Measurements from ENCODE around the gene FTL.

FTL gene

GRCh38 chr19:48994035-48994386 is 28.9 kb downstream of the FTL start:
- H3K36me3 ChIP-seq (replicated peaks): peaks cover 9% of the 10 kb centered on the region
- no peaks in the 10 kb centered on the region for H3K9me3 ChIP-seq
- peak overlapping the region; percentile 72 for H3K4me3 ChIP-seq
- no peaks in the 10 kb centered on the region for H3K27me3 ChIP-seq (ENCODE audit: low read depth)
- H3K4me1 ChIP-seq: peaks cover 3% of the 10 kb centered on the region
- no peak for DNase-seq (ENCODE audit: low spot score in 2 of 2)
- in situ Hi-C loops (cut with MboI; ENCODE audit: low sequenced_read_pairs): no loop called here

DNA sequence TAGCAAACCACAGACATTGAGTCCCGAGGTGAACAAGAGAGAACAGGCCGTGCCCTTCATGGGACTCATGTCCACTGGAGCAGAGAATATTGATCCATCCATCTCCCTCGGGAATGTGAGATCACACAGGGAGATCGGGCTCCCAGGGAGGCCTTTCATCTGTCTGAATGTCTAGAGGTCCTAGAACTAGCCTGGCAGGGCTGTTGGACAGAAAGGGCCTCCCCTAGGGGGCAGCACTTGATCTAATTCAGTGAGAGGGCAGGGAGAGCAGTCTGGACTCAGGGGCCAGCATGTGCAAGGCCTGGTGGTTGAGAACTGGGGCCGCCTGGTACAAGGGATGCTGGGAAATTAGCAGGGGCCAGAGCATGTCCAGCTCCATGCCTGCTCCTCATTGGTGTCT is 32.9 kb downstream of the FTL start:
- Histone ChIP-seq H3K9me3 (no peaks in the 10 kb centered on the region), H3K36me3 (replicated peaks) (peaks cover 28% of the 10 kb centered on the region), H3K4me3 (no peak overlapping the region), H3K4me1 (peaks cover 3% of the 10 kb centered on the region), H3K27me3 (ENCODE audit: low read depth) (no peaks in the 10 kb centered on the region)
- in situ Hi-C loops (cut with MboI; ENCODE audit: low sequenced_read_pairs): no loop called here
- peak; percentile 78 to 88 for DNase-seq (ENCODE audit: low spot score in 2 of 2)

DNA sequence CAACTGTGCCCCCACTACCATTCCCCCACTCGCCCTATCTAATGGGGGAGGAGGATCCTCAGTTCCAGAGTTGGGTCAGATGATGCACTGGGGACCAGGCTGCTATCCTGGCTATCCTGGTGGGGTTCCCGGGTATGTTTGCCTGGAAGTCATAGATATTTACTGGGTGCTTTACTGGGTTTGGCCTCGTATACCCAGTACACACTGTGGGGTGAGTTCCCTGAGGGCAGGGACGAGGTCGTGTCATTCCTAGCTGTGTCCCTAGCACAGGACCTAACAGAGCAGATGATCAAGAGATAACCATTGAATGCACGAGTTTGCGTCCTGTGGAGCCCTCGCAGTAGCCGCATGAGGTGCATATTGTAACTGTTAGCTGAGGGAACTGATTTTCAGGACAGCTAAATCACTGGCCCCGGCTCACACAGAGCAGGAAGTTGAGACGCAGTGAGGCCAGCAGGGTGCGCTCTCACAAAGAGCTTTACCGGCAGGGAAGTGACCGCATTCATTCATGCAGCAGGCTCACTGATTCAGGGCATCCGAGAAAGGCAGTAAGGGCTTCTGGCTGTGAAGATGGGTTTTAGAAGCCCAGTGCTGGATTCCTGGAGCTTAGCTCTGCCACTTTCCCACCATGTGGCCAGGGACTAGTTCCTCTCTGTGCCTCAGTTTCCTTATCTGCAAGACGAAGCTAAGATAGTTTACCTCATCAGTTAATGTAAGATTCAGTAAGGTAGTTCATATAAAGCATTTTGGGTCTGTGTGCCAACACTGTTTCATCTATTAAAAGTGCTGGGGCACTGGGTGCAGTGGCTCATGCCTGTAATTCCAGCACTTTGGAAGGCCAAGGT is 34.6 kb downstream of the FTL start:
- peak; percentile 60 to 85 for DNase-seq (ENCODE audit: low spot score in 2 of 2)
- H3K4me1 ChIP-seq: peaks cover 3% of the 10 kb centered on the region
- no peak overlapping the region for H3K4me3 ChIP-seq

GRCh38 chr19:49004133-49004532 is 39.0 kb downstream of the FTL start:
- Histone ChIP-seq H3K9me3 (no peaks in the 10 kb centered on the region), H3K4me1 (no peaks in the 10 kb centered on the region), H3K4me3 (no peak overlapping the region), H3K27me3 (ENCODE audit: low read depth) (no peaks in the 10 kb centered on the region), H3K36me3 (replicated peaks) (peaks cover 69% of the 10 kb centered on the region)
- no peak for DNase-seq (ENCODE audit: low spot score in 2 of 2)
- in situ Hi-C loops (cut with MboI; ENCODE audit: low sequenced_read_pairs): no loop called here

More for the DNA sequence above, 34.6 kb downstream of the FTL start:
- in situ Hi-C loops (cut with MboI; ENCODE audit: low sequenced_read_pairs): no loop called here
- Histone ChIP-seq H3K27me3 (ENCODE audit: low read depth) (no peaks in the 10 kb centered on the region), H3K9me3 (no peaks in the 10 kb centered on the region), H3K36me3 (replicated peaks) (peaks cover 43% of the 10 kb centered on the region)

- no peaks in the 10 kb centered on the region for H3K9me3 ChIP-seq
- no peaks in the 10 kb centered on the region for H3K4me1 ChIP-seq
- H3K4me3 ChIP-seq: no peak overlapping the region
- no peaks in the 10 kb centered on the region for H3K27me3 ChIP-seq (ENCODE audit: low read depth)
- H3K36me3 ChIP-seq (replicated peaks): peaks cover 70% of the 10 kb centered on the region
- in situ Hi-C loops (cut with MboI; ENCODE audit: low sequenced_read_pairs): no loop called here
- DNase-seq (ENCODE audit: low spot score in 2 of 2): no peak
These were observed 40.0 kb downstream of the FTL start for GRCh38 chr19:49004964-49005614.

DNA sequence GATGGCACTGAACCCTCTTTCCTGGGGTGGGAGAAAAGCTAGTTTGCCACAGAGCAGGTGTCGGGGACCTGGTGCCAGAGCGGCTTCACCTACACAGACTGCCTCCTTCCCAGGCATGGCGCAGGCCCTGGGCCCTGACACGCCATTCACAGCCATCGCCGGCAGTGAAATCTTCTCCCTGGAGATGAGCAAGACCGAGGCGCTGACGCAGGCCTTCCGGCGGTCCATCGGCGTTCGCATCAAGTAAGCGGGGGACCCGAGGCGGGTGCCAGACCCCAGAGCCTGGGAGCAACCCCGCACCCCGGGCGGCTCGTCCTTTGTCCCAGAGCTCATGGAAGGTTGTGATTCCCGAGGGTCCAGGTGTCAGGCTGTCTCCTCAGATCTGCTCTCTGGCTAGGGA is 41.8 kb downstream of the FTL start:
- peaks cover 80% of the 10 kb centered on the region for H3K36me3 ChIP-seq (replicated peaks)

DNA sequence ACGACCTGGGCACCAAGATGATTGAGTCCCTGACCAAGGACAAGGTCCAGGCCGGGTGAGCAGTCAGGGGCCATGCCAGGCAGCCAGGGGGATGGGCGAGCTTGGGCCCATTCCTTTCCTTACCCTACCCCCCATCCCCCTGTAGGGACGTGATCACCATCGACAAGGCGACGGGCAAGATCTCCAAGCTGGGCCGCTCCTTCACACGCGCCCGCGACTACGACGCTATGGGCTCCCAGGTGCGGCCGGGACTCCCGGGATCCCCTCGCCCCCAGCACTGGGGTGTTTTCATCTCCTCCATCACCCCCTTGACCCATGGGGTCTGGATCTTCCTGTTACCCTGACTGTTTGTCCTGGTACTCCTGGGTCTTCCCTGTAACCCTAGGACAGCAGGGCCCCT is 44.7 kb downstream of the FTL start:
- H3K36me3 ChIP-seq (replicated peaks): peaks cover 79% of the 10 kb centered on the region
- DNase-seq (ENCODE audit: low spot score in 2 of 2): no peak
- no peaks in the 10 kb centered on the region for H3K9me3 ChIP-seq
- no peaks in the 10 kb centered on the region for H3K27me3 ChIP-seq (ENCODE audit: low read depth)
- H3K4me3 ChIP-seq: no peak overlapping the region
- no peaks in the 10 kb centered on the region for H3K4me1 ChIP-seq
- in situ Hi-C loops (cut with MboI; ENCODE audit: low sequenced_read_pairs): no loop called here

More for the DNA sequence above, 41.8 kb downstream of the FTL start:
- no peaks in the 10 kb centered on the region for H3K4me1 ChIP-seq
- H3K27me3 ChIP-seq (ENCODE audit: low read depth): no peaks in the 10 kb centered on the region
- DNase-seq (ENCODE audit: low spot score in 2 of 2): no peak
- H3K4me3 ChIP-seq: no peak overlapping the region
- in situ Hi-C loops (cut with MboI; ENCODE audit: low sequenced_read_pairs): no loop called here
- H3K9me3 ChIP-seq: no peaks in the 10 kb centered on the region

DNA sequence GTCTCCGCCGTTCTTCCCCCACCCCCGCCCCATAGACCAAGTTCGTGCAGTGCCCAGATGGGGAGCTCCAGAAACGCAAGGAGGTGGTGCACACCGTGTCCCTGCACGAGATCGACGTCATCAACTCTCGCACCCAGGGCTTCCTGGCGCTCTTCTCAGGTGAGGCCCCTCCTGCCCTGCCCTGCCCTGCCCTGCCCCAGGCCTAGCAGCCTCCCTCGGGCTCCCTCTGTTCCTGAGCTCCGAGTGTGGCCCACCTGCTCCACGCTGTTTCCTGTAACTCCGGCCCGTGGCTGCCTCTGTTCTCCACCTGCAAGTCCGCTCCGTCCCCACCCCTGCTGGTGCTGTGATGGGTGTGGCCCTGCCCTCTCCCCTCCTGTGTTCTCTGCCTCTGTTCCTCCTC is 45.3 kb downstream of the FTL start:
- H3K4me1 ChIP-seq: no peaks in the 10 kb centered on the region
- no peaks in the 10 kb centered on the region for H3K27me3 ChIP-seq (ENCODE audit: low read depth)
- no peak for DNase-seq (ENCODE audit: low spot score in 2 of 2)
- peaks cover 80% of the 10 kb centered on the region for H3K36me3 ChIP-seq (replicated peaks)
- H3K4me3 ChIP-seq: no peak overlapping the region
- in situ Hi-C loops (cut with MboI; ENCODE audit: low sequenced_read_pairs): no loop called here
- H3K9me3 ChIP-seq: no peaks in the 10 kb centered on the region

- Histone ChIP-seq H3K36me3 (replicated peaks) (peaks cover 78% of the 10 kb centered on the region), H3K9me3 (no peaks in the 10 kb centered on the region), H3K4me3 (no peak overlapping the region), H3K4me1 (no peaks in the 10 kb centered on the region), H3K27me3 (ENCODE audit: low read depth) (no peaks in the 10 kb centered on the region)
- DNase-seq (ENCODE audit: low spot score in 2 of 2): no peak
- in situ Hi-C loops (cut with MboI; ENCODE audit: low sequenced_read_pairs): no loop called here
These were observed 46.1 kb downstream of the FTL start for GRCh38 chr19:49011194-49011593.

GRCh38 chr19:49014123-49014869 is 49.2 kb downstream of the FTL start:
- no peaks in the 10 kb centered on the region for H3K27me3 ChIP-seq (ENCODE audit: low read depth)
- in situ Hi-C loops (cut with MboI; ENCODE audit: low sequenced_read_pairs): no loop called here
- H3K4me3 ChIP-seq: no peak overlapping the region
- H3K9me3 ChIP-seq: no peaks in the 10 kb centered on the region
- peaks cover 10% of the 10 kb centered on the region for H3K4me1 ChIP-seq
- H3K36me3 ChIP-seq (replicated peaks): peaks cover 61% of the 10 kb centered on the region
- no peak for DNase-seq (ENCODE audit: low spot score in 2 of 2)

GRCh38 chr19:49014870-49015255 is 49.8 kb downstream of the FTL start:
- Histone ChIP-seq H3K4me1 (peaks cover 10% of the 10 kb centered on the region), H3K9me3 (no peaks in the 10 kb centered on the region), H3K27me3 (ENCODE audit: low read depth) (no peaks in the 10 kb centered on the region), H3K4me3 (no peak overlapping the region), H3K36me3 (replicated peaks) (peaks cover 56% of the 10 kb centered on the region)
- in situ Hi-C loops (cut with MboI; ENCODE audit: low sequenced_read_pairs): no loop called here
- DNase-seq (ENCODE audit: low spot score in 2 of 2): no peak

- Histone ChIP-seq H3K4me1 (peaks cover 10% of the 10 kb centered on the region), H3K4me3 (no peak overlapping the region), H3K27me3 (ENCODE audit: low read depth) (no peaks in the 10 kb centered on the region), H3K36me3 (replicated peaks) (peaks cover 43% of the 10 kb centered on the region), H3K9me3 (no peaks in the 10 kb centered on the region)
- in situ Hi-C loops (cut with MboI; ENCODE audit: low sequenced_read_pairs): no loop called here
- no peak for DNase-seq (ENCODE audit: low spot score in 2 of 2)
These were observed 51.1 kb downstream of the FTL start for GRCh38 chr19:49016067-49016839.

All from HAP-1 (cell line).